Keratinocyte (primary cell): ENCODE results near the gene TCF15.

Source experiments
- CTCF ChIP-seq, 3 experiments: IDR thresholded peaks in 1 of 3; conservative IDR thresholded peaks in 1 of 3; optimal IDR thresholded peaks in 1 of 3; 2 replicates in 2 of 3; 3 replicates in 1 of 3; pipeline versions ENCODE3 to v1.5.1; 2011; ENCODE audit warnings: low read length in 3 of 3, mild to moderate bottlenecking in 3 of 3, moderate library complexity in 2 of 3, control low read depth in 1 of 3, inconsistent platforms in 1 of 3; ENCODE audit not compliant: insufficient read depth in 2 of 3; ENCODE audit errors: extremely low read depth in 1 of 3
- EZH2 ChIP-seq: IDR thresholded peaks from one replicate; pipeline ENCODE4 v1.6.1; 2012; ENCODE audit warnings: inconsistent platforms, mild to moderate bottlenecking, low read length, moderate library complexity

- TF ChIP-seq EZH2 = no peak
- no peak for TF ChIP-seq CTCF (optimal IDR thresholded peaks at IDR 0.05 in 1 of 3, IDR thresholded peaks at IDR 0.05 in 1 of 3, conservative IDR thresholded peaks at IDR 0.05 in 1 of 3; ENCODE audit: extremely low read depth in 1 of 3, insufficient read depth in 2 of 3, low read length in 3 of 3)
Observed at GRCh38 chr20:597560-597959, 12.5 kb downstream of the TCF15 start.
